ENCODE measurements around the gene LRRC4B. TPM values are rescaled to one million over a fixed set of nuclear protein-coding genes. Genes with fewer than 3 reads are reported as not detected.

LRRC4B gene
- polyA plus RNA-seq, 1 donor (not counting 4 experiments of a cell fraction or from before 2014, with no cell fraction given) = not detected

- Histone ChIP-seq H3K79me2 (ENCODE audit: control insufficient read depth, insufficient read depth, low read length) (no peaks in the 10 kb centered on the region), H3K4me2 (ENCODE audit: control insufficient read depth, extremely low read depth, insufficient read depth, low read depth, low read length) (no peak overlapping the region), H3K27me3 (ENCODE audit: control insufficient read depth, extremely low read depth, insufficient read depth, low read length) (peaks cover 51% of the 10 kb centered on the region), H3K36me3 (ENCODE audit: control insufficient read depth in 2 of 2, extremely low read depth in 1 of 2, insufficient read depth in 2 of 2, low read length in 2 of 2) (no peaks in the 10 kb centered on the region), H3K9ac (ENCODE audit: control insufficient read depth, extremely low read depth, insufficient read depth, low read length) (no peak overlapping the region), H3K4me1 (ENCODE audit: control insufficient read depth, extremely low read depth, insufficient read depth, low read length) (no peaks in the 10 kb centered on the region), H4K20me1 (ENCODE audit: control insufficient read depth, extremely low read depth, insufficient read depth, low read length) (no peaks in the 10 kb centered on the region), H2AFZ (ENCODE audit: control insufficient read depth, low read length) (no peak overlapping the region), H3K4me3 (ENCODE audit: control insufficient read depth in 2 of 3, extremely low read depth in 1 of 3, insufficient read depth in 2 of 3, low read depth in 1 of 3, low read length in 3 of 3) (no peak overlapping the region), H3K9me3 (ENCODE audit: control insufficient read depth, low read depth, low read length) (no peaks in the 10 kb centered on the region), H3K9me1 (ENCODE audit: control insufficient read depth, extremely low read depth, insufficient read depth, low read length) (no peaks in the 10 kb centered on the region), H3K27ac (ENCODE audit: control insufficient read depth, insufficient read depth, low read length) (no peak overlapping the region)
- no peak for DNase-seq (ENCODE audit: low read depth, low spot score)
- dilution Hi-C loops (cut with MboI; ENCODE audit: extremely low pct_ligation_motif_present, low sequenced_read_pairs) = no loop called here
- TF ChIP-seq EZH2 (IDR thresholded peaks at IDR 0.05; ENCODE audit: low read length) = peak; percentile 63
- TF ChIP-seq, protein P1, sequence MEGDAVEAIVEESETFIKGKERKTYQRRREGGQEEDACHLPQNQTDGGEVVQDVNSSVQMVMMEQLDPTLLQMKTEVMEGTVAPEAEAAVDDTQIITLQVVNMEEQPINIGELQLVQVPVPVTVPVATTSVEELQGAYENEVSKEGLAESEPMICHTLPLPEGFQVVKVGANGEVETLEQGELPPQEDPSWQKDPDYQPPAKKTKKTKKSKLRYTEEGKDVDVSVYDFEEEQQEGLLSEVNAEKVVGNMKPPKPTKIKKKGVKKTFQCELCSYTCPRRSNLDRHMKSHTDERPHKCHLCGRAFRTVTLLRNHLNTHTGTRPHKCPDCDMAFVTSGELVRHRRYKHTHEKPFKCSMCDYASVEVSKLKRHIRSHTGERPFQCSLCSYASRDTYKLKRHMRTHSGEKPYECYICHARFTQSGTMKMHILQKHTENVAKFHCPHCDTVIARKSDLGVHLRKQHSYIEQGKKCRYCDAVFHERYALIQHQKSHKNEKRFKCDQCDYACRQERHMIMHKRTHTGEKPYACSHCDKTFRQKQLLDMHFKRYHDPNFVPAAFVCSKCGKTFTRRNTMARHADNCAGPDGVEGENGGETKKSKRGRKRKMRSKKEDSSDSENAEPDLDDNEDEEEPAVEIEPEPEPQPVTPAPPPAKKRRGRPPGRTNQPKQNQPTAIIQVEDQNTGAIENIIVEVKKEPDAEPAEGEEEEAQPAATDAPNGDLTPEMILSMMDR (optimal IDR thresholded peaks at IDR 0.05 in 1 of 3, IDR thresholded peaks at IDR 0.05 in 1 of 3, conservative IDR thresholded peaks at IDR 0.05 in 1 of 3; ENCODE audit: extremely low read depth in 1 of 3, insufficient read depth in 2 of 3, low read length in 3 of 3) = no peak
- no peak for FAIRE-seq
Observed at GRCh38 chr19:50551715-50552187, 16.5 kb downstream of the LRRC4B start.

DNA sequence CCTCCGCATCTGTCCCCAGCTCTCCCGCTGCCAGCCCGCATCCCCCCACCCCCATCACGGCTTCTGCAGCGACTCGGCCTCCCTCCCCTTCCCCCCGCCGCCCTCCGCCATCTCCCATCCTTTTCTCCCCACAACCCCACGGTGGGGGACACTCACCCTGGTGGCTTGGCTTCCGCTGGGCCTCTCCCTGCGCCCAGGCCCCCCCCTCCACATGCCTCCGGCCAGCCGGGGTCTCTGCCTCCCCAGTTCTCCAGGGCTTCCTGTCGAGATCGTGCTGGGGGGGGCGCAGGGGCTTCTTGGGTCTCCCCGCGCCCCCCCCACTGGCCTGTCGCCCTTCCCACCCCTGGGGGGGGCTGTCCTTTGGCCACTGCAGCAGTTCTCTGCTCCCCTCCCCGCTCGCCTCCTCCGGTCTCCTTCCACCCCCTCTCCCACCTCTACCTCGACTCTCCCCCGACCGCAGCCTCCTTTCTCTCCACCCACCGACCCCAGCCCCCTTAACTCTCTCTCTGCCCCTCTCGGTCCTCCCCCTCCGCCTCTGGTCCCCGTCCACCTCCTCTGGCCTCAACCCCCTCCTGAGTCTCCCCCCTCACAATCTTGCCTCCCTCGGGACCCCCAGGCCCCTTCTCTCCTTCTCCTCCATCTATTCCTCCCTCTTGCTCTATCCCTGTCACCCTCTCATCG, 17.1 kb downstream of the LRRC4B start:
- H3K9me1 ChIP-seq (ENCODE audit: control insufficient read depth, extremely low read depth, insufficient read depth, low read length) = no peaks in the 10 kb centered on the region
- no peak overlapping the region for H3K4me3 ChIP-seq (ENCODE audit: control insufficient read depth in 2 of 3, extremely low read depth in 1 of 3, insufficient read depth in 2 of 3, low read depth in 1 of 3, low read length in 3 of 3)
- TF ChIP-seq EZH2 (IDR thresholded peaks at IDR 0.05; ENCODE audit: low read length) = no peak
- TF ChIP-seq, protein P1 (optimal IDR thresholded peaks at IDR 0.05 in 1 of 3, IDR thresholded peaks at IDR 0.05 in 1 of 3, conservative IDR thresholded peaks at IDR 0.05 in 1 of 3; ENCODE audit: extremely low read depth in 1 of 3, insufficient read depth in 2 of 3, low read length in 3 of 3) = no peak
- H3K4me1 ChIP-seq (ENCODE audit: control insufficient read depth, extremely low read depth, insufficient read depth, low read length) = no peaks in the 10 kb centered on the region
- H2AFZ ChIP-seq (ENCODE audit: control insufficient read depth, low read length) = no peak overlapping the region
- no peak for DNase-seq (ENCODE audit: low read depth, low spot score)
- FAIRE-seq = no peak
- no peak overlapping the region for H3K27ac ChIP-seq (ENCODE audit: control insufficient read depth, insufficient read depth, low read length)
- H3K4me2 ChIP-seq (ENCODE audit: control insufficient read depth, extremely low read depth, insufficient read depth, low read depth, low read length) = no peak overlapping the region
- H3K9ac ChIP-seq (ENCODE audit: control insufficient read depth, extremely low read depth, insufficient read depth, low read length) = no peak overlapping the region
- H3K9me3 ChIP-seq (ENCODE audit: control insufficient read depth, low read depth, low read length) = no peaks in the 10 kb centered on the region
- H3K27me3 ChIP-seq (ENCODE audit: control insufficient read depth, extremely low read depth, insufficient read depth, low read length) = peaks cover 48% of the 10 kb centered on the region
- no peaks in the 10 kb centered on the region for H3K79me2 ChIP-seq (ENCODE audit: control insufficient read depth, insufficient read depth, low read length)
- no peaks in the 10 kb centered on the region for H3K36me3 ChIP-seq (ENCODE audit: control insufficient read depth in 2 of 2, extremely low read depth in 1 of 2, insufficient read depth in 2 of 2, low read length in 2 of 2)
- dilution Hi-C loops (cut with MboI; ENCODE audit: extremely low pct_ligation_motif_present, low sequenced_read_pairs) = no loop called here
- no peaks in the 10 kb centered on the region for H4K20me1 ChIP-seq (ENCODE audit: control insufficient read depth, extremely low read depth, insufficient read depth, low read length)
